GM23248 (cell line): Measurements from ENCODE around the gene ZBP1.

Experiments
- EZH2 ChIP-seq: fragments of 200-600 bp; sonication (generic); IDR thresholded peaks from 2 replicates; pipeline ENCODE4 v1.6.1; 2018; ENCODE audit warnings: antibody characterized with exemption, mild to moderate bottlenecking; ENCODE audit not compliant: insufficient read depth, poor library complexity, severe bottlenecking
- EZH2phosphoT487 ChIP-seq: fragments of 200-600 bp; sonication (generic); IDR thresholded peaks from 2 replicates; pipeline ENCODE4 v1.6.1; 2018; ENCODE audit warnings: antibody characterized with exemption, moderate library complexity, mild to moderate bottlenecking, low read depth; ENCODE audit not compliant: insufficient read depth

DNA sequence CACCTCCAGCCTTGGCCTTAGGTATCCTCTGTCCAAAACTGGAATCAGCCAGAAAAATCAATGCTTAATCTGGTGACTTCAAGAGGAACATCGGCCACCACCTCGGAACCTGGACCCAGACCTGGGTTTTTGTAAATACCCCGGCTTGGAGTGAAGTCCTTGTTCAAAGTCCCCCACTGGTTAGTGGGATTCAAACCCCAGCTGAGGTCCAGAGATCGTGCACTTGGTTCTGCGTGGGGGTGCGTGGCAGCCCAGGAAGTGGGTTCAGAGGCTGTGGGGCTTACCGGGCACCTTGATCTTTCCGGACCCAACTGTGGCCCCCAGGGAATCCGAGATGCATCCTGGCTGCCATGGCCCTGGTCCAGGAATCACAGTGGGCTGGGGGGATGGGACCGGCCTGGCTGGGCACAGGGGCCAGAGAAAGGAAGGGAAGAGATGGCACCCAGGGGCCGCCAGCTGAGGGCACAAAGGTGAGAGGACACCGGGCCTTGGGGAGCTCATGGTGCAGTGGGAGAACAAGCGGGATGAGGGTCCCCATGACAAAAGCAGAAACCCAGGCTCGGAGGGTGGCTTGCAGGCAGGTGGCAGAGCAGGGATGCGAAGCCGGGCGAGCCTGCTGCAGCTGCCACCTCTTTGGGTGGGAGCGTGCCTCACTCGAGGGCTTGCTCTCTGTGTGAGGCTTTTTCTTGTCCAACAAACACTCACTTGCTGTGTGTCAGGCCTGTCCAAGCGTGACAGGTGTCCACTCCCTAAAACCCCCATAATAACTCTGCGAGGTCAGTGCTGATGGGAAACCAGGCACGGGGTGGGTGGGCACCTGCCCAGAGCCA lies 27.7 kb downstream of the ZBP1 start:
- TF ChIP-seq EZH2 (no peak), EZH2phosphoT487 (no peak)
